ENCODE data around the gene NKIRAS2. TPM values are rescaled to one million over a fixed set of nuclear protein-coding genes. Genes with fewer than 3 reads are reported as not detected.

Gene NKIRAS2
- total and polyA plus RNA-seq, 2 of the 13 experiments (the other 11 are each of a cell fraction or from before 2014, with no cell fraction given) = 27.9 to 42.0 TPM

DNA sequence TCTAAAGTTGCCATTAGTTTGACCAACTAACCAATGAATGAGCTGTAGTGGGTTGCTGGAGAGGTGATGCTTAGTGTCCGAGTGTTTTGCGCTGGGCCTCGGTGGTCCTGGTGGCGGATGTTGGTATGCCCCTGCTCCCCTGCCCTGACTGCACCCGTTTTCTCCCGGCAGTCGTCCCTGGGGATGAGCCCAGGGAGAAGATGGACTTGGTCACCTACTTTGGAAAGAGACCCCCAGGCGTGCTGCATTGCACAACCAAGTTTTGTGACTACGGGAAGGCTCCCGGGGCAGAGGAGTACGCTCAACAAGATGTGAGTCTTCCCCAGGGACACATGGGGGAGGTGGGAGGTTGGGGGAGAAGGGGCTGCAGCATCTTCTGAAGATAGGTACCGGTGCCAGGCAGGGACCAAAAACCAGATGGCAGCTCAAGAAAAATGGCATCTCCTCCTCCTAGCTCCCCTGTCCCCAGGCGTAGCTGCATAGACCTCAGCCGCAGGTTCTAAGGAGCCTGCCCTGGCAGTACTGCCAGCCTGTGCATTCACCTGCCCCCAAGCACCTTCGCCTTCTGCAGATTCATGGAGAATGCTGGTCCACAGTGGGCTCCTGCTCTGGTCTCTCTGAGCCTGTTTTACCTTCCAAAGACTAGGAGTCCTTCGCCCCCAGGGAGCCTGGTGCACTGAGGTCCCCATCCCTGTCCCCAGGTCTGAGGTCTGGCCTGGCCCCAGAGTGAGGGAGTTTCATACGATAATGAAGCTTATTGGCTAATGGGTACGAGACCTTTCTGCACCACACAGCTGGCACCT, 48.0 kb upstream of the NKIRAS2 start:
- no TSS peak for BruUV-seq (replicated peaks)
- no peak overlapping the region for H3K4me2 ChIP-seq (ENCODE audit: low read depth, low read length)
- in situ Hi-C loops (cut with HindIII; ENCODE audit: extremely low pct_ligation_motif_present, low pct_unique_long_range_greater_than_20kb) (no loop called here), intact Hi-C loops (cut with micrococcal nuclease; ENCODE audit: unreplicated experiment) (no loop called here)
- ChIA-PET CTCF (ENCODE audit: low intra/inter-chr PET ratio, low total read pairs) (no interaction called here), POLR2A (interaction anchor here (1.1 to 3.0 kb wide), 5 partner anchors 18 to 55 kb away, joined by 3 to 14 read pairs (median 4); partner anchors contain the start of gene DNAJC7)
- peaks cover 12% of the 10 kb centered on the region; the same call in 1 of the 2 replicates for H4K20me1 ChIP-seq (ENCODE audit: insufficient read depth, low read length)
- peaks cover 41 to 76% of the 10 kb centered on the region in 2 experiments for H3K36me3 ChIP-seq (replicated peaks in 1 of 2; ENCODE audit: control insufficient read depth in 1 of 2, insufficient read depth in 2 of 2, low read length in 2 of 2)
- H3K9ac ChIP-seq (ENCODE audit: insufficient read depth, low read depth, low read length) = no peak overlapping the region
- peaks cover 38% of the 10 kb centered on the region for H3K79me2 ChIP-seq (ENCODE audit: insufficient read depth, low read length)
- H3K27me3 ChIP-seq (ENCODE audit: control insufficient read depth in 1 of 2, insufficient read depth in 2 of 2, low read length in 2 of 2) = no peaks in the 10 kb centered on the region
- H2AFZ ChIP-seq (ENCODE audit: low read length) = no peak overlapping the region
- no peak overlapping the region for H3K4me3 ChIP-seq (replicated peaks in 1 of 3; ENCODE audit: insufficient read depth in 1 of 3, low read depth in 2 of 3, low read length in 3 of 3)
- peaks cover 44% of the 10 kb centered on the region for H3K4me1 ChIP-seq (ENCODE audit: insufficient read depth, low read length)
- no peak overlapping the region for H3K27ac ChIP-seq (ENCODE audit: extremely low read length, insufficient read depth, low read length)
- H3K9me3 ChIP-seq (ENCODE audit: low read length) = no peaks in the 10 kb centered on the region
- WGBS (ENCODE audit: low lambda C conversion rate) = 90% methylated on average over 16 of the region's 18 CpGs
- FAIRE-seq (no peak), DNase-seq (ENCODE audit: low spot score) (no peak), ATAC-seq (no peak)
- TF ChIP-seq, protein P1, sequence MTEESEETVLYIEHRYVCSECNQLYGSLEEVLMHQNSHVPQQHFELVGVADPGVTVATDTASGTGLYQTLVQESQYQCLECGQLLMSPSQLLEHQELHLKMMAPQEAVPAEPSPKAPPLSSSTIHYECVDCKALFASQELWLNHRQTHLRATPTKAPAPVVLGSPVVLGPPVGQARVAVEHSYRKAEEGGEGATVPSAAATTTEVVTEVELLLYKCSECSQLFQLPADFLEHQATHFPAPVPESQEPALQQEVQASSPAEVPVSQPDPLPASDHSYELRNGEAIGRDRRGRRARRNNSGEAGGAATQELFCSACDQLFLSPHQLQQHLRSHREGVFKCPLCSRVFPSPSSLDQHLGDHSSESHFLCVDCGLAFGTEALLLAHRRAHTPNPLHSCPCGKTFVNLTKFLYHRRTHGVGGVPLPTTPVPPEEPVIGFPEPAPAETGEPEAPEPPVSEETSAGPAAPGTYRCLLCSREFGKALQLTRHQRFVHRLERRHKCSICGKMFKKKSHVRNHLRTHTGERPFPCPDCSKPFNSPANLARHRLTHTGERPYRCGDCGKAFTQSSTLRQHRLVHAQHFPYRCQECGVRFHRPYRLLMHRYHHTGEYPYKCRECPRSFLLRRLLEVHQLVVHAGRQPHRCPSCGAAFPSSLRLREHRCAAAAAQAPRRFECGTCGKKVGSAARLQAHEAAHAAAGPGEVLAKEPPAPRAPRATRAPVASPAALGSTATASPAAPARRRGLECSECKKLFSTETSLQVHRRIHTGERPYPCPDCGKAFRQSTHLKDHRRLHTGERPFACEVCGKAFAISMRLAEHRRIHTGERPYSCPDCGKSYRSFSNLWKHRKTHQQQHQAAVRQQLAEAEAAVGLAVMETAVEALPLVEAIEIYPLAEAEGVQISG (CRISPR knock-in tag; IDR thresholded peaks at IDR 0.05) = no peak
- TF ChIP-seq, protein P2, sequence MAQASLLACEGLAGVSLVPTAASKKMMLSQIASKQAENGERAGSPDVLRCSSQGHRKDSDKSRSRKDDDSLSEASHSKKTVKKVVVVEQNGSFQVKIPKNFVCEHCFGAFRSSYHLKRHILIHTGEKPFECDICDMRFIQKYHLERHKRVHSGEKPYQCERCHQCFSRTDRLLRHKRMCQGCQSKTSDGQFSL (CRISPR knock-in tag; IDR thresholded peaks at IDR 0.05) = no peak
- TF ChIP-seq ZNF260 (CRISPR knock-in tag; IDR thresholded peaks at IDR 0.05; ENCODE audit: borderline replicate concordance, low read depth) (no peak), POLR2AphosphoS2 (IDR thresholded peaks at IDR 0.05; ENCODE audit: low read depth, low read length) (no peak), SP140L (CRISPR knock-in tag; IDR thresholded peaks at IDR 0.05; ENCODE audit: borderline replicate concordance) (no peak), ZNF317 (CRISPR knock-in tag; IDR thresholded peaks at IDR 0.05) (no peak), ZNF335 (CRISPR knock-in tag; IDR thresholded peaks at IDR 0.05) (no peak), ZKSCAN1 (IDR thresholded peaks at IDR 0.05; ENCODE audit: low read length) (no peak), MBNL3 (CRISPR knock-in tag; conservative IDR thresholded peaks at IDR 0.05) (no peak), PCBP2 (optimal IDR thresholded peaks at IDR 0.05; ENCODE audit: low read depth, low read length, poor library complexity, severe bottlenecking) (no peak), ZNF547 (CRISPR knock-in tag; IDR thresholded peaks at IDR 0.05) (no peak), ZNF672 (CRISPR knock-in tag; IDR thresholded peaks at IDR 0.05) (no peak), RBM22 (optimal IDR thresholded peaks at IDR 0.05; ENCODE audit: low read length) (peak; percentile 10), FOXC1 (CRISPR knock-in tag; IDR thresholded peaks at IDR 0.05; ENCODE audit: borderline replicate concordance) (no peak), HNRNPH1 (optimal IDR thresholded peaks at IDR 0.05; ENCODE audit: low read depth, low read length) (peak; percentile 17), POLR2AphosphoS5 (IDR thresholded peaks at IDR 0.05; ENCODE audit: low read depth, low read length) (no peak), NFE2L2 (IDR thresholded peaks at IDR 0.05; ENCODE audit: low read length) (no peak), SYNCRIP (IDR thresholded peaks at IDR 0.05; ENCODE audit: insufficient read depth, low read depth, low read length) (no peak)

Measured in HepG2 (cell line).